ENCODE data around the gene HES5. TPM values are rescaled to one million over a fixed set of nuclear protein-coding genes. Genes with fewer than 3 reads are reported as not detected.

Gene HES5
- total RNA-seq, 2 experiments from 2014 or later: not detected

DNA sequence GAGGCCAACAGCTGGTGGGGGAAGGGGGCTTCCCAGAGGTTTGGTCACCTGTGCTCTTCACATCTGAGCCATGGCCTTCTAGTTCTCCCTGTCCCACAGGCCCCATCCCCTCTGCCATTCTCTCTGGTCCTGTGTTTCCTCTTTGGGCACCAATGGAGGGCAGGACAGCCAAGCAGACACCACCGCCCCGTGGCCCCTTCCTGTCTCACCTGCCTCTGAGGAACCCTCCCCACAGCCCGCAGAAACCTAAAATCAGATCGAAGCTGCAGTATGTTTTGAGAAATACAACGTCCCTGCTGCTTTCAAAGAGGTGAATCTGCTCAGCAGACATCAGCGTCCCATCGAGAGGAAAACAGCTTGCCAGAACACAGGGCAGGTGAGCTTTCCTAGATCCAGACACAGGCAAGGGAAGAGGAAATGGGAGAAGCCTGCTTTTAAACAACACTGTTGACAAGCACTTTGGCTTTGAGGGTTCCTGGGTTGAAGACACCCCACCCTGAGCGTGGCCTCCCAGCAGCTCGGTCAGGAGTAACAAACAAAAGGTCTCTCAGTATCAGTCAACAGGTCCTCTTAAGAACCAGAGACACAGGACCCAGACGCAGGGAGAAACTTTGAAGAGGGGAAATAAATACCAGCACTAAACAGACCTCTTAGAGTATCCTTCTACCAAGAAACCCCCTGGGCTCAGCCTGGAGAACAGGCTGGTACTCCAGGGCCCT is 6.0 kb downstream of the HES5 start:
- POLR2A ChIA-PET: no interaction called here

DNA sequence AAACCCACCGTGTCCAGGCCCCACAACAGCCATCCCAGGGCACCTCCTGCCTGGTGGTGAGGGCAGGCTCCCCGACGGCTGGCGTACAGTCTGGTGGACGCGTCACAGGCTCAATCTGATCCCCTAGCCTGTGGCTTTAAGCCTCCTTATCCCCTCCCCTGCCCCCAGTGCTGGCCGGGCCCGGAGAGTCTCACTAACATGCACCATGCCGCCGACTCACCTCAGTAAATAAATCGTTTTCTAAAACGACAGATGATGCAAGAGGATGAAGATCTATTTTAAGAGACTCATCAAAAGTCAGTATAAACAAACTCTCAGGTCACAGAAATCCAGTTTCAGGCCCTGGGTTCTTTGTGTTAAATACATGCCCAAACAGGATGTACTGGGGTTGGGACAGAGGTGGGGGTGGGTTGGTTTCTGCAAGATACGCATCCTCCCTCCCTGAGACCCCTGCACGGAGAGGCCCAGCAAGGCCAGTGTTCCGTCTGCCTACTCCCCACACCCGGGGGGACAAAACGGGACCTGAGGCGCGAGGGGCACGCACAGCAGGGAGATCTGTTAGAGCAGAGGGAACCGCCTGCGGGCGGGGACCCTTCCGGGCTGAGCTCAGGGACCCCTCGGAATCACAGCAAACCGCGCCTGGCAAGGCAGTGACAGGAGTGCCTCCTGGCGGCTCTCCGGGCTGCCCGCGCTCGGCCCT is 6.7 kb downstream of the HES5 start:
- Histone ChIP-seq H2AFZ (ENCODE audit: low read length) (no peak overlapping the region), H3K9me2 (ENCODE audit: insufficient read depth, low read length) (no peaks in the 10 kb centered on the region), H3K27ac (ENCODE audit: low read depth, low read length, poor library complexity, severe bottlenecking) (no peak overlapping the region), H3K4me3 (ENCODE audit: low read depth, low read length, poor library complexity, severe bottlenecking) (no peak overlapping the region), H3K36me3 (ENCODE audit: insufficient read depth, low read length) (peaks cover 33% of the 10 kb centered on the region), H3K9me3 (ENCODE audit: low read length) (no peaks in the 10 kb centered on the region), H3K4me2 (ENCODE audit: low read length) (peak overlapping the region; percentile 99; the same call in 1 of the 2 replicates), H3K4me1 (ENCODE audit: insufficient read depth, low read length, poor library complexity, severe bottlenecking) (peaks cover 26% of the 10 kb centered on the region), H3K79me2 (ENCODE audit: insufficient read depth, low read depth, low read length) (peaks cover 40% of the 10 kb centered on the region), H4K20me1 (ENCODE audit: insufficient read depth, low read length) (peaks cover 13% of the 10 kb centered on the region)
- no TSS peak for BruUV-seq (replicated peaks)
- TF ChIP-seq, protein P1, sequence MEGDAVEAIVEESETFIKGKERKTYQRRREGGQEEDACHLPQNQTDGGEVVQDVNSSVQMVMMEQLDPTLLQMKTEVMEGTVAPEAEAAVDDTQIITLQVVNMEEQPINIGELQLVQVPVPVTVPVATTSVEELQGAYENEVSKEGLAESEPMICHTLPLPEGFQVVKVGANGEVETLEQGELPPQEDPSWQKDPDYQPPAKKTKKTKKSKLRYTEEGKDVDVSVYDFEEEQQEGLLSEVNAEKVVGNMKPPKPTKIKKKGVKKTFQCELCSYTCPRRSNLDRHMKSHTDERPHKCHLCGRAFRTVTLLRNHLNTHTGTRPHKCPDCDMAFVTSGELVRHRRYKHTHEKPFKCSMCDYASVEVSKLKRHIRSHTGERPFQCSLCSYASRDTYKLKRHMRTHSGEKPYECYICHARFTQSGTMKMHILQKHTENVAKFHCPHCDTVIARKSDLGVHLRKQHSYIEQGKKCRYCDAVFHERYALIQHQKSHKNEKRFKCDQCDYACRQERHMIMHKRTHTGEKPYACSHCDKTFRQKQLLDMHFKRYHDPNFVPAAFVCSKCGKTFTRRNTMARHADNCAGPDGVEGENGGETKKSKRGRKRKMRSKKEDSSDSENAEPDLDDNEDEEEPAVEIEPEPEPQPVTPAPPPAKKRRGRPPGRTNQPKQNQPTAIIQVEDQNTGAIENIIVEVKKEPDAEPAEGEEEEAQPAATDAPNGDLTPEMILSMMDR (conservative IDR thresholded peaks at IDR 0.05; ENCODE audit: low read length): no peak
- no peak for TF ChIP-seq EZH2phosphoT487 (IDR thresholded peaks at IDR 0.05; ENCODE audit: borderline replicate concordance, low read depth, low read length)
- intact Hi-C loops (cut with micrococcal nuclease; ENCODE audit: unreplicated experiment): no loop called here
- ChIA-PET POLR2A (no interaction called here), CTCF (ENCODE audit: unreplicated experiment) (no interaction called here)
- DNase-seq (ENCODE audit: low spot score): no peak

More for the DNA sequence above, 6.0 kb downstream of the HES5 start:
- Histone ChIP-seq H3K9me3 (ENCODE audit: low read length) (no peaks in the 10 kb centered on the region), H3K4me3 (ENCODE audit: low read depth, low read length, poor library complexity, severe bottlenecking) (peak overlapping the region; percentile 100), H3K79me2 (ENCODE audit: insufficient read depth, low read depth, low read length) (peaks cover 40% of the 10 kb centered on the region), H3K36me3 (ENCODE audit: insufficient read depth, low read length) (peaks cover 26% of the 10 kb centered on the region), H3K4me1 (ENCODE audit: insufficient read depth, low read length, poor library complexity, severe bottlenecking) (peaks cover 26% of the 10 kb centered on the region), H4K20me1 (ENCODE audit: insufficient read depth, low read length) (peaks cover 13% of the 10 kb centered on the region), H3K4me2 (ENCODE audit: low read length) (peak overlapping the region; percentile 99; the same call in 1 of the 2 replicates), H3K9me2 (ENCODE audit: insufficient read depth, low read length) (no peaks in the 10 kb centered on the region), H3K27ac (ENCODE audit: low read depth, low read length, poor library complexity, severe bottlenecking) (no peak overlapping the region), H2AFZ (ENCODE audit: low read length) (no peak overlapping the region)
- CTCF ChIA-PET (ENCODE audit: unreplicated experiment): no interaction called here
- intact Hi-C loops (cut with micrococcal nuclease; ENCODE audit: unreplicated experiment): no loop called here
- DNase-seq (ENCODE audit: low spot score): no peak
- TF ChIP-seq, protein P1 (conservative IDR thresholded peaks at IDR 0.05; ENCODE audit: low read length): no peak
- TF ChIP-seq EZH2phosphoT487 (IDR thresholded peaks at IDR 0.05; ENCODE audit: borderline replicate concordance, low read depth, low read length): no peak
- BruUV-seq (replicated peaks): no TSS peak

DNA sequence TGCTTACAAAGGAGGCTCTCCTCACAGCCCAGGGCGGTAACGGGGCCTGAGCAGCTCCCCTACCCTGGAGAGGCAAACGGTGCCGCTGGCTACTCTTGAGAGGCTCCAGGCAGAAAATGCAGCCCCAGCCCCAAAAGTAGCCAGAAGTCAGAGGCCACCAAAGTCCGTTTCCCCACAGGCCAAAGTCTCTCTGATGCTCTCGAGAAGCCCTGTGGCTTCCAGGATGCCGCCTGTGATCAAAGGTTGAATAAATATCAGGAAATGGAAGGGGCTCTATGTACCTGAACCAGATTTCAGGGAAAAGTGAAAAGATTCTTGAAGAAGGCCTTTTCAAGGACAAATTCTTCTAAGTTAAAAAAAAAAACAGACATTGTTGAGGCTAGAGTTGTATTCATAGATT is 7.8 kb downstream of the HES5 start:
- intact Hi-C loops (cut with micrococcal nuclease; ENCODE audit: unreplicated experiment): no loop called here
- no peaks in the 10 kb centered on the region for H3K9me3 ChIP-seq (ENCODE audit: low read length)
- peaks cover 26% of the 10 kb centered on the region for H3K4me1 ChIP-seq (ENCODE audit: insufficient read depth, low read length, poor library complexity, severe bottlenecking)
- BruUV-seq (replicated peaks): no TSS peak
- no peak overlapping the region for H3K27ac ChIP-seq (ENCODE audit: low read depth, low read length, poor library complexity, severe bottlenecking)
- no peak overlapping the region for H3K4me2 ChIP-seq (ENCODE audit: low read length)
- peaks cover 43% of the 10 kb centered on the region for H3K36me3 ChIP-seq (ENCODE audit: insufficient read depth, low read length)
- no peak overlapping the region for H2AFZ ChIP-seq (ENCODE audit: low read length)
- no peak overlapping the region for H3K4me3 ChIP-seq (ENCODE audit: low read depth, low read length, poor library complexity, severe bottlenecking)
- CTCF ChIA-PET (ENCODE audit: unreplicated experiment): no interaction called here
- POLR2A ChIA-PET: no interaction called here
- no peak for DNase-seq (ENCODE audit: low spot score)
- H3K79me2 ChIP-seq (ENCODE audit: insufficient read depth, low read depth, low read length): peaks cover 40% of the 10 kb centered on the region
- H3K9me2 ChIP-seq (ENCODE audit: insufficient read depth, low read length): no peaks in the 10 kb centered on the region
- H4K20me1 ChIP-seq (ENCODE audit: insufficient read depth, low read length): peaks cover 13% of the 10 kb centered on the region
- TF ChIP-seq, protein P1 (conservative IDR thresholded peaks at IDR 0.05; ENCODE audit: low read length): no peak
- no peak for TF ChIP-seq EZH2phosphoT487 (IDR thresholded peaks at IDR 0.05; ENCODE audit: borderline replicate concordance, low read depth, low read length)
